D721Med (cell line): ENCODE results near the gene HEYL.

Experiments used
- DNase-seq: peaks from one replicate; pipeline ENCODE4 v3.0.0; 2011; ENCODE audit warnings: low spot score; ENCODE audit not compliant: insufficient read length
- FAIRE-seq: peaks from 2 replicates; lab custom pipeline; 2011; peaks lifted over from hg19 to GRCh38; lab: Jason Lieb, UNC
- TF ChIP-seq, protein P1 (sequence below): IDR thresholded peaks from 2 replicates; pipeline ENCODE4 v1.5.1; 2012; ENCODE audit warnings: mild to moderate bottlenecking, control low read depth; ENCODE audit not compliant: insufficient read depth; ENCODE audit errors: missing control alignments

Gene HEYL

DNA sequence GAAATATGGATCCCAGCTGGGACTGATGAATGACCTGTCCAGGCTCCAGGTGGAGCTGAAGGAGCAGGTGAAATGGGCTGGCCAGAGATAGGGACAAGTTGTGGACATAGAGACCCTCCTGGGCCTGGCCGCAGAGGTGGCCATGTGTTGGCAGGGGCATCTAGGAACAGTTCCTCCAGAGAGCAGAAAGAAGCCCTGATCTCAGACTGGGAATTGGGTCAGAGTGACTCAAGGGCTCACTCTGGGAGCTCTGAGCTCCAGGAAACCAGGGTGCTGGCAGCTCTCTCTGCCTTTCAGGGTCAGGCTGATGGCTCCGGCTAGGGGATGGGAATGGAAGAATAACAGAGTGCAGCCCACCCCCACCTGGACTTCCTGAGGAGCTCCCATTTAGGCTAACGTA lies 29.5 kb upstream of the HEYL start:
- no peak for DNase-seq
- FAIRE-seq, result no peak
- TF ChIP-seq, protein P1, sequence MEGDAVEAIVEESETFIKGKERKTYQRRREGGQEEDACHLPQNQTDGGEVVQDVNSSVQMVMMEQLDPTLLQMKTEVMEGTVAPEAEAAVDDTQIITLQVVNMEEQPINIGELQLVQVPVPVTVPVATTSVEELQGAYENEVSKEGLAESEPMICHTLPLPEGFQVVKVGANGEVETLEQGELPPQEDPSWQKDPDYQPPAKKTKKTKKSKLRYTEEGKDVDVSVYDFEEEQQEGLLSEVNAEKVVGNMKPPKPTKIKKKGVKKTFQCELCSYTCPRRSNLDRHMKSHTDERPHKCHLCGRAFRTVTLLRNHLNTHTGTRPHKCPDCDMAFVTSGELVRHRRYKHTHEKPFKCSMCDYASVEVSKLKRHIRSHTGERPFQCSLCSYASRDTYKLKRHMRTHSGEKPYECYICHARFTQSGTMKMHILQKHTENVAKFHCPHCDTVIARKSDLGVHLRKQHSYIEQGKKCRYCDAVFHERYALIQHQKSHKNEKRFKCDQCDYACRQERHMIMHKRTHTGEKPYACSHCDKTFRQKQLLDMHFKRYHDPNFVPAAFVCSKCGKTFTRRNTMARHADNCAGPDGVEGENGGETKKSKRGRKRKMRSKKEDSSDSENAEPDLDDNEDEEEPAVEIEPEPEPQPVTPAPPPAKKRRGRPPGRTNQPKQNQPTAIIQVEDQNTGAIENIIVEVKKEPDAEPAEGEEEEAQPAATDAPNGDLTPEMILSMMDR, result no peak

DNA sequence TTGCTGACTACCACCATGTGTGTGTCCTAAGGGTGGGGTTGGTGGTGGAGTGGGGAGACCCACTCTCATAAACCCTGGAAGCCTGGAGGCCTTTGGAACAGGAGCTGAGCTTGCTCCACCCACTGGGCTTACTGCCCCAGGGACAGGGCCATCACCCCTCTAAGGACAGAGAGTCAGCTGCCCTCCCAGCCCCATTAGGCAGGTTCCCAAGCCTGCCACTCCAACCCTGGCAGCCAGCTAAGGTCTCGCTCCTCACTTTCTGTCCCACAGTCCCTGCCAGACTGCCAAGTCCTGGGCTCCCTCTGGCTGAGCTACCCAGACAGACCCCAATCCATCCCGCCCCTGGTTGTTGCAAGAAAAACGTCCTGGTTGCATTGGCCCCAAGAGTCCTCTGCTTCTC lies 28.7 kb upstream of the HEYL start:
- DNase-seq (no peak), FAIRE-seq (no peak)
- TF ChIP-seq, protein P1, result no peak

DNA sequence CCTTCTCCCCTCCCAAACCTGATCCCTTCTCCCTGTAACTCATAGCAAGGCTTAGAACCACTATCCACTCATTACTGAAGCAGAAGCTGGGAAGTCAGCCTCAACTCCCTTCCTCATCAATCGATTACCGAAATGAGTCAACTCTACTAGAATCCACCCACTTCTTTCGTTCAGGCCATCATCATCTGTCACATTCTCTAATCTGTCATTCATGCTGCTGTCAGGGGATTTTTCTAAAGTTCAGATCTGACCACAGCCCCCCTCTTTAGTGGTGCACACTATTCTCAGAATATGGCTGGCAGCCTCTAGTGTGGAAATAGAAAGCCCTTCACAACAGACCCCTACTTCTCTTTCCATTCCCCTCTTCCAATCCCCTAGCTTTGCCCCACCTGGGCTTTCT lies 27.3 kb upstream of the HEYL start:
- TF ChIP-seq, protein P1, result no peak
- DNase-seq (no peak), FAIRE-seq (no peak)

DNA sequence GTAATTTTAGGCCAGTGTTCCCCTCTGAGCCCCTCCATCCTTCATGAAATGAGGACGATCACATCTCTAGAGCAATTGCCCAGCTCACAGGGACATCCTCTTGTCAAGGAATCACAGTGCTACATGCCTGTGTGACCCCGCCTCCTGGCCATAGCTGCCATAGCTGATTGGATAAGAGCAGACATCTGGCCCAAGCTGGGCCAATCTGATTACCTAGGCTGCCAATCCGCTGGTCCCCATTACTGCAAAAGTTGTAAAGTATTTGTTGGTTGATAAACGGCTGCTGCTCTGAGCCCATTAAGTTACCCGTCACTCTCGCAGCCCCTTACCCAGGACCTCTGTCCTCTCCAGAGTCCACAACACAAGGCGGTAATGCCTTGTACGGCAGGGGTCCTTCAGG lies 24.1 kb upstream of the HEYL start:
- TF ChIP-seq, protein P1, result no peak
- DNase-seq, result no peak
- no peak for FAIRE-seq

- DNase-seq (no peak), FAIRE-seq (no peak)
- TF ChIP-seq, protein P1, result no peak
Observed at GRCh38 chr1:39662861-39663260, 23.4 kb upstream of the HEYL start.

- TF ChIP-seq, protein P1, result no peak
- FAIRE-seq, result no peak
- no peak for DNase-seq
Observed at GRCh38 chr1:39659538-39659937, 20.1 kb upstream of the HEYL start.

DNA sequence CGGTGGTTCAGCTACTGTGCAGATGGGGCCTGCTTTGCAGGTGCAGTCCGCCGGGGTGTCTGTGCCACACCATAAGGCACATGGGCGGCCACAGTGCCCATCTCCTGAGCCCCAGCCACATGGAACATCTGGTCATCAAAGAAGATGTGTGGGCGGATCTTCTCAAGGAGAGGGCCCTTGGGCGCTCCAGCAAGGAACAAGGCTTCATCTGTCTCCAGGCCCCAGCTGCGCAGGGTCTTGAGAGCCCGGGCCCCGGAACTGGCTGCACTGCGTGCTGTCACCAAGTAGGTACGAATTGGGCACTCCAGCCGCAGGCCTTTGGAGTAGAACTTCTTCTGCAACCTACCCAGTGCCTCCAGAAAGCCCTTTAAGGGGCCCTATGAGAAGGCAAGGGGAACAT lies 19.7 kb upstream of the HEYL start:
- FAIRE-seq (no peak), DNase-seq (no peak)
- TF ChIP-seq, protein P1, result no peak
